CD8-positive, alpha-beta memory T cell (primary cell): ENCODE results near the gene RNF148. TPM values are rescaled to one million over a fixed set of nuclear protein-coding genes. Genes with fewer than 3 reads are reported as not detected.

Experiments
- CTCF ChIA-PET: fragments of 350-600 bp; sonication (Branson Sonifier 250); formaldehyde crosslinking; loops from one replicate; lab custom pipeline; 2021; ENCODE audit warnings: antibody characterized with exemption; lab: Charles Lee
- POLR2A ChIA-PET: fragments of 350-600 bp; sonication (Branson Sonifier 250); formaldehyde crosslinking; loops from one replicate; lab custom pipeline; 2021; ENCODE audit warnings: antibody characterized with exemption; lab: Charles Lee
- DNase-seq, 5 donors: peaks; one replicate each; pipeline versions ENCODE4 v3.0.0 to v3.0.0-alpha.2; 2020 to 2022; ENCODE audit warnings: mixed read lengths in 1 of 5
- H3K27ac ChIP-seq: one replicate; pipeline ENCODE4 v1.7.0; 2013; ENCODE audit warnings: low read depth, mild to moderate bottlenecking, low read length, moderate library complexity
- H3K27me3 ChIP-seq: 2 replicates; pipeline ENCODE4 v1.7.0; 2013; ENCODE audit warnings: low read length, mild to moderate bottlenecking; ENCODE audit not compliant: insufficient read depth, poor library complexity, severe bottlenecking
- H3K36me3 ChIP-seq: 2 replicates; pipeline ENCODE4 v1.7.0; 2013; ENCODE audit warnings: mild to moderate bottlenecking, low read length, moderate library complexity; ENCODE audit not compliant: insufficient read depth
- H3K4me1 ChIP-seq: 2 replicates; pipeline ENCODE4 v1.7.0; 2013; ENCODE audit warnings: mild to moderate bottlenecking, low read length, moderate library complexity; ENCODE audit not compliant: insufficient read depth
- H3K4me3 ChIP-seq: 2 replicates; pipeline ENCODE4 v1.7.0; 2013; ENCODE audit warnings: mild to moderate bottlenecking, low read length
- H3K9me3 ChIP-seq: 2 replicates; pipeline ENCODE4 v1.7.0; 2013; ENCODE audit warnings: mild to moderate bottlenecking, low read length
- H3K27ac Mint-ChIP-seq, 8 donors: one replicate each; pipeline ENCODE4 v1.8.0; 2020 to 2021; ENCODE audit warnings: mixed read lengths in 8 of 8, mild to moderate bottlenecking in 6 of 8, inconsistent platforms in 3 of 8, moderate library complexity in 3 of 8
- H3K27me3 Mint-ChIP-seq, 2 donors: one replicate each; pipeline ENCODE4 v1.8.0; 2020 to 2021; ENCODE audit warnings: mixed read lengths in 2 of 2, mild to moderate bottlenecking in 1 of 2, moderate library complexity in 1 of 2
- H3K36me3 Mint-ChIP-seq, 3 donors: one replicate each; pipeline ENCODE4 v1.8.0; 2020 to 2021; ENCODE audit warnings: mixed read lengths in 3 of 3, inconsistent platforms in 1 of 3, mild to moderate bottlenecking in 1 of 3
- H3K4me1 Mint-ChIP-seq, 3 donors: one replicate each; pipeline ENCODE4 v1.8.0; 2020 to 2021; ENCODE audit warnings: mixed read lengths in 3 of 3, inconsistent platforms in 1 of 3, mild to moderate bottlenecking in 1 of 3
- H3K4me3 Mint-ChIP-seq, 7 donors: one replicate each; pipeline ENCODE4 v1.8.0; 2020 to 2021; ENCODE audit warnings: mixed read lengths in 7 of 7, mild to moderate bottlenecking in 6 of 7, moderate library complexity in 4 of 7, inconsistent platforms in 2 of 7
- H3K9me3 Mint-ChIP-seq, 5 donors: one replicate each; pipeline ENCODE4 v1.8.0; 2020 to 2022; ENCODE audit warnings: mixed read lengths in 5 of 5, mild to moderate bottlenecking in 3 of 5, moderate library complexity in 2 of 5, inconsistent platforms in 1 of 5
- polyA plus RNA-seq: library from polyadenylated mRNA; unstranded; fragments of 300-500 nt; fragmentation: Illumina TruSeq; gene quantifications from one replicate; pipeline ENCODE4 v1.2.3, GENCODE V29; 2021
- total RNA-seq, 2 experiments: library from RNA; stranded (reverse); gene quantifications; one replicate each; pipeline ENCODE4 v1.2.3, GENCODE V29; 2021

Gene RNF148
- total and polyA plus RNA-seq, 3 experiments from 2014 or later: not detected

- DNase-seq: no peak
- Mint-ChIP-seq H3K9me3 (peaks cover 0 to 7% (median 4%) of the 10 kb centered on the region in 5 donors), H3K27me3 (no peaks in the 10 kb centered on the region), H3K27ac (no peak overlapping the region), H3K36me3 (no peaks in the 10 kb centered on the region), H3K4me3 (no peak overlapping the region), H3K4me1 (no peaks in the 10 kb centered on the region)
- H3K36me3 ChIP-seq: no peaks in the 10 kb centered on the region
- no peaks in the 10 kb centered on the region for H3K4me1 ChIP-seq
- no peaks in the 10 kb centered on the region for H3K27me3 ChIP-seq
- POLR2A ChIA-PET: no interaction called here
- CTCF ChIA-PET: no interaction called here
- H3K9me3 ChIP-seq: no peaks in the 10 kb centered on the region
- no peak overlapping the region for H3K27ac ChIP-seq
- H3K4me3 ChIP-seq: no peak overlapping the region
Observed at GRCh38 chr7:122727354-122727753, 24.6 kb upstream of the RNF148 start.

- Histone ChIP-seq H3K27ac (no peak overlapping the region), H3K27me3 (no peaks in the 10 kb centered on the region), H3K4me3 (no peak overlapping the region), H3K36me3 (no peaks in the 10 kb centered on the region), H3K9me3 (no peaks in the 10 kb centered on the region), H3K4me1 (no peaks in the 10 kb centered on the region)
- no peak for DNase-seq
- ChIA-PET POLR2A (no interaction called here), CTCF (no interaction called here)
- Mint-ChIP-seq H3K4me1 (no peaks in the 10 kb centered on the region), H3K9me3 (peaks cover 0 to 7% (median 4%) of the 10 kb centered on the region in 5 donors), H3K27me3 (no peaks in the 10 kb centered on the region), H3K27ac (no peak overlapping the region), H3K36me3 (no peaks in the 10 kb centered on the region), H3K4me3 (no peak overlapping the region)
Observed at GRCh38 chr7:122726881-122727280, 24.2 kb upstream of the RNF148 start.

GRCh38 chr7:122724366-122724765, 21.6 kb upstream of the RNF148 start:
- Histone ChIP-seq H3K4me1 (no peaks in the 10 kb centered on the region), H3K36me3 (no peaks in the 10 kb centered on the region), H3K9me3 (no peaks in the 10 kb centered on the region), H3K27ac (no peak overlapping the region), H3K27me3 (no peaks in the 10 kb centered on the region), H3K4me3 (no peak overlapping the region)
- Mint-ChIP-seq H3K4me1 (no peaks in the 10 kb centered on the region), H3K9me3 (peaks cover 0 to 10% (median 2%) of the 10 kb centered on the region in 5 donors), H3K4me3 (no peak overlapping the region), H3K36me3 (no peaks in the 10 kb centered on the region), H3K27me3 (no peaks in the 10 kb centered on the region), H3K27ac (no peak overlapping the region)
- DNase-seq: no peak
- ChIA-PET POLR2A (no interaction called here), CTCF (no interaction called here)

- CTCF ChIA-PET: no interaction called here
- no peaks in the 10 kb centered on the region for H3K27me3 ChIP-seq
- Mint-ChIP-seq H3K4me1 (no peaks in the 10 kb centered on the region), H3K27me3 (no peaks in the 10 kb centered on the region), H3K36me3 (no peaks in the 10 kb centered on the region), H3K9me3 (peaks cover 2 to 15% (median 9%) of the 10 kb centered on the region in 5 donors), H3K27ac (no peak overlapping the region), H3K4me3 (no peak overlapping the region)
- POLR2A ChIA-PET: no interaction called here
- no peak overlapping the region for H3K27ac ChIP-seq
- no peak overlapping the region for H3K4me3 ChIP-seq
- no peak for DNase-seq
- H3K36me3 ChIP-seq: no peaks in the 10 kb centered on the region
- H3K9me3 ChIP-seq: no peaks in the 10 kb centered on the region
- no peaks in the 10 kb centered on the region for H3K4me1 ChIP-seq
Observed at GRCh38 chr7:122719010-122719578, 16.4 kb upstream of the RNF148 start.

- Mint-ChIP-seq H3K27me3 (no peaks in the 10 kb centered on the region), H3K9me3 (peaks cover 2 to 15% (median 5%) of the 10 kb centered on the region in 5 donors), H3K4me1 (no peaks in the 10 kb centered on the region), H3K27ac (no peak overlapping the region), H3K36me3 (no peaks in the 10 kb centered on the region), H3K4me3 (no peak overlapping the region)
- H3K4me3 ChIP-seq: no peak overlapping the region
- H3K9me3 ChIP-seq: no peaks in the 10 kb centered on the region
- no peaks in the 10 kb centered on the region for H3K4me1 ChIP-seq
- H3K27me3 ChIP-seq: no peaks in the 10 kb centered on the region
- H3K27ac ChIP-seq: no peak overlapping the region
- H3K36me3 ChIP-seq: no peaks in the 10 kb centered on the region
- CTCF ChIA-PET: no interaction called here
- no peak for DNase-seq
- POLR2A ChIA-PET: no interaction called here
Observed at GRCh38 chr7:122717356-122718089, 14.8 kb upstream of the RNF148 start.

- ChIA-PET POLR2A (no interaction called here), CTCF (no interaction called here)
Observed at GRCh38 chr7:122715183-122715582, 12.5 kb upstream of the RNF148 start.

GRCh38 chr7:122710916-122711315, 8.2 kb upstream of the RNF148 start:
- H3K4me1 Mint-ChIP-seq: no peaks in the 10 kb centered on the region
- H3K4me3 Mint-ChIP-seq: no peak overlapping the region

More at GRCh38 chr7:122715183-122715582, 12.5 kb upstream of the RNF148 start:
- Mint-ChIP-seq H3K36me3 (no peaks in the 10 kb centered on the region), H3K4me3 (no peak overlapping the region), H3K9me3 (peaks cover 2 to 15% (median 10%) of the 10 kb centered on the region in 5 donors), H3K4me1 (no peaks in the 10 kb centered on the region), H3K27ac (no peak overlapping the region), H3K27me3 (no peaks in the 10 kb centered on the region)
- H3K4me1 ChIP-seq: no peaks in the 10 kb centered on the region
- H3K9me3 ChIP-seq: no peaks in the 10 kb centered on the region
- H3K27me3 ChIP-seq: no peaks in the 10 kb centered on the region
- no peaks in the 10 kb centered on the region for H3K36me3 ChIP-seq
- DNase-seq: no peak
- no peak overlapping the region for H3K27ac ChIP-seq
- no peak overlapping the region for H3K4me3 ChIP-seq

GRCh38 chr7:122709930-122710646, 7.4 kb upstream of the RNF148 start:
- POLR2A ChIA-PET: no interaction called here

More at GRCh38 chr7:122710916-122711315, 8.2 kb upstream of the RNF148 start:
- Histone ChIP-seq H3K4me1 (no peaks in the 10 kb centered on the region), H3K4me3 (no peak overlapping the region), H3K9me3 (no peaks in the 10 kb centered on the region), H3K36me3 (no peaks in the 10 kb centered on the region), H3K27ac (no peak overlapping the region), H3K27me3 (no peaks in the 10 kb centered on the region)
- POLR2A ChIA-PET: no interaction called here
- no peaks in the 10 kb centered on the region for H3K27me3 Mint-ChIP-seq
- no peak overlapping the region for H3K27ac Mint-ChIP-seq
- no peaks in the 10 kb centered on the region for H3K36me3 Mint-ChIP-seq
- CTCF ChIA-PET: no interaction called here
- DNase-seq: no peak
- peaks cover 0 to 18% (median 4%) of the 10 kb centered on the region in 5 donors for H3K9me3 Mint-ChIP-seq

More at GRCh38 chr7:122709930-122710646, 7.4 kb upstream of the RNF148 start:
- H3K27ac Mint-ChIP-seq: no peak overlapping the region
- DNase-seq: no peak
- no peaks in the 10 kb centered on the region for H3K9me3 ChIP-seq
- peaks cover 0 to 12% (median 4%) of the 10 kb centered on the region in 5 donors for H3K9me3 Mint-ChIP-seq
- H3K27me3 Mint-ChIP-seq: no peaks in the 10 kb centered on the region
- no peak overlapping the region for H3K4me3 ChIP-seq
- no peak overlapping the region for H3K27ac ChIP-seq
- no peak overlapping the region for H3K4me3 Mint-ChIP-seq
- H3K36me3 Mint-ChIP-seq: no peaks in the 10 kb centered on the region
- CTCF ChIA-PET: no interaction called here
- H3K36me3 ChIP-seq: no peaks in the 10 kb centered on the region
- H3K4me1 Mint-ChIP-seq: no peaks in the 10 kb centered on the region
- no peaks in the 10 kb centered on the region for H3K27me3 ChIP-seq
- no peaks in the 10 kb centered on the region for H3K4me1 ChIP-seq
